GM10847 (cell line): ENCODE results near the gene PLEKHM2.

Source experiments
- POLR2A ChIP-seq: IDR thresholded peaks from 2 replicates; pipeline ENCODE4 v1.6.1; 2011; ENCODE audit not compliant: insufficient read length; ENCODE audit errors: extremely low read depth

Gene PLEKHM2

GRCh38 chr1:15706751-15707150 lies 22.6 kb downstream of the PLEKHM2 start:
- TF ChIP-seq POLR2A: no peak

GRCh38 chr1:15707239-15707925 lies 23.3 kb downstream of the PLEKHM2 start:
- TF ChIP-seq POLR2A: no peak

GRCh38 chr1:15708486-15709137 lies 24.5 kb downstream of the PLEKHM2 start:
- no peak for TF ChIP-seq POLR2A

- no peak for TF ChIP-seq POLR2A
Observed at GRCh38 chr1:15709226-15709625, 25.1 kb downstream of the PLEKHM2 start.

- no peak for TF ChIP-seq POLR2A
Observed at GRCh38 chr1:15712168-15712567, 28.0 kb downstream of the PLEKHM2 start.

- TF ChIP-seq POLR2A: no peak
Observed at GRCh38 chr1:15714406-15715136, 30.5 kb downstream of the PLEKHM2 start.

GRCh38 chr1:15717418-15718125 lies 33.5 kb downstream of the PLEKHM2 start:
- no peak for TF ChIP-seq POLR2A

GRCh38 chr1:15718199-15718601 lies 34.1 kb downstream of the PLEKHM2 start:
- no peak for TF ChIP-seq POLR2A

- no peak for TF ChIP-seq POLR2A
Observed at GRCh38 chr1:15719381-15720120, 35.4 kb downstream of the PLEKHM2 start.

GRCh38 chr1:15720861-15721260 lies 36.7 kb downstream of the PLEKHM2 start:
- TF ChIP-seq POLR2A: no peak

GRCh38 chr1:15722411-15722810 lies 38.3 kb downstream of the PLEKHM2 start:
- no peak for TF ChIP-seq POLR2A

- no peak for TF ChIP-seq POLR2A
Observed at GRCh38 chr1:15722836-15723532, 38.9 kb downstream of the PLEKHM2 start.

- TF ChIP-seq POLR2A: no peak
Observed at GRCh38 chr1:15723631-15724246, 39.6 kb downstream of the PLEKHM2 start.
